HEK293 (cell line): ENCODE data around the gene PARP15.

Source experiments
- CTCF ChIA-PET: fragments of 350-600 bp; formaldehyde crosslinking; extraction: SDS; loops from one replicate; lab custom pipeline; 2021; ENCODE audit warnings: antibody characterized with exemption; lab: Yijun Ruan, JAX
- POLR2A ChIA-PET: fragments of 300-600 bp; formaldehyde crosslinking; extraction: SDS; loops from one replicate; lab custom pipeline; 2020; ENCODE audit warnings: antibody characterized with exemption, inconsistent platforms; lab: Yijun Ruan, JAX
- H3K27ac ChIP-seq: fragments of 200-500 bp; sonication (Bioruptor generic); 2 replicates; pipeline ENCODE4 v1.5.1; 2014; ENCODE audit warnings: low read depth, low read length, control low read depth, inconsistent platforms; ENCODE audit errors: extremely low read depth
- H3K36me3 ChIP-seq, 2 experiments: fragments of 200-500 bp in 1 of 2; sonication (Bioruptor generic) in 1 of 2; 1 replicate in 1 of 2; 2 replicates in 1 of 2; pipeline ENCODE4 v1.5.1; 2014 to 2017; ENCODE audit warnings: inconsistent platforms in 2 of 2, low read length in 2 of 2; ENCODE audit not compliant: control insufficient read depth in 2 of 2, insufficient read depth in 1 of 2
- H3K4me1 ChIP-seq: fragments of 200-500 bp; sonication (Bioruptor generic); 2 replicates; pipeline ENCODE4 v1.5.1; 2014; ENCODE audit warnings: mild to moderate bottlenecking, low read length, inconsistent platforms; ENCODE audit not compliant: control insufficient read depth, insufficient read depth
- H3K4me3 ChIP-seq: 2 replicates; pipeline ENCODE4 v1.5.1; 2011; ENCODE audit warnings: low read depth, mild to moderate bottlenecking, control low read depth, low read length, moderate library complexity
- H3K9me3 ChIP-seq: fragments of 200-500 bp; sonication (Bioruptor generic); 2 replicates; pipeline ENCODE4 v1.5.1; 2014; ENCODE audit warnings: low read depth, low read length, inconsistent platforms; ENCODE audit not compliant: control insufficient read depth, insufficient read depth
- HOXC10 ChIP-seq: sonication (generic); formaldehyde crosslinking; IDR thresholded peaks from 2 replicates; pipeline ENCODE4 v1.8.1; 2023; ENCODE audit warnings: mild to moderate bottlenecking, missing genetic modification reagents
- KLF10 ChIP-seq: fragments of 450-650 bp; IDR thresholded peaks from 2 replicates; pipeline ENCODE4 v1.5.1; 2018; ENCODE audit warnings: missing biosample characterization, mild to moderate bottlenecking, missing genetic modification characterization
- MZF1 ChIP-seq: fragments of 450-650 bp; formaldehyde crosslinking; IDR thresholded peaks from 2 replicates; pipeline ENCODE4 v1.5.1; 2017; ENCODE audit warnings: missing biosample characterization, missing genetic modification characterization, borderline replicate concordance
- PRDM2 ChIP-seq: fragments of 450-650 bp; formaldehyde crosslinking; IDR thresholded peaks from 2 replicates; pipeline ENCODE4 v1.5.1; 2016; ENCODE audit warnings: missing biosample characterization, missing genetic modification characterization, borderline replicate concordance
- REST ChIP-seq: fragments of 450-650 bp; formaldehyde crosslinking; IDR thresholded peaks from 2 replicates; pipeline ENCODE4 v1.5.1; 2016; ENCODE audit warnings: missing biosample characterization, missing genetic modification characterization
- SALL2 ChIP-seq: fragments of 450-650 bp; formaldehyde crosslinking; IDR thresholded peaks from 2 replicates; pipeline ENCODE4 v1.5.0; 2017; ENCODE audit warnings: missing biosample characterization, mild to moderate bottlenecking, missing genetic modification characterization, borderline replicate concordance
- SCRT2 ChIP-seq: fragments of 450-650 bp; formaldehyde crosslinking; IDR thresholded peaks from 2 replicates; pipeline ENCODE4 v1.5.1; 2016; ENCODE audit warnings: missing biosample characterization, missing genetic modification characterization
- ZBTB26 ChIP-seq: fragments of 450-650 bp; formaldehyde crosslinking; optimal IDR thresholded peaks from 2 replicates; pipeline ENCODE3; 2016; ENCODE audit warnings: missing biosample characterization, mild to moderate bottlenecking, missing genetic modification characterization
- ZNF146 ChIP-seq: fragments of 450-650 bp; formaldehyde crosslinking; IDR thresholded peaks from 2 replicates; pipeline ENCODE4 v1.5.1; 2016; ENCODE audit warnings: missing biosample characterization, missing genetic modification characterization
- ZNF18 ChIP-seq: fragments of 450-650 bp; formaldehyde crosslinking; IDR thresholded peaks from 2 replicates; pipeline ENCODE4 v1.5.1; 2016; ENCODE audit warnings: missing biosample characterization, missing genetic modification characterization
- ZNF202 ChIP-seq: fragments of 450-650 bp; formaldehyde crosslinking; IDR thresholded peaks from 2 replicates; pipeline ENCODE4 v1.5.1; 2016; ENCODE audit warnings: missing biosample characterization, missing genetic modification characterization, borderline replicate concordance
- ZNF302 ChIP-seq: fragments of 450-650 bp; formaldehyde crosslinking; IDR thresholded peaks from 2 replicates; pipeline ENCODE4 v1.5.1; 2016; ENCODE audit warnings: missing biosample characterization, missing genetic modification characterization, low read depth
- ZNF404 ChIP-seq: fragments of 450-650 bp; formaldehyde crosslinking; IDR thresholded peaks from 2 replicates; pipeline ENCODE4 v1.5.1; 2017; ENCODE audit warnings: missing biosample characterization, missing genetic modification characterization
- ZNF473 ChIP-seq: fragments of 450-650 bp; formaldehyde crosslinking; IDR thresholded peaks from 2 replicates; pipeline ENCODE4 v1.5.1; 2017; ENCODE audit warnings: missing biosample characterization, missing genetic modification characterization
- ZNF548 ChIP-seq: fragments of 450-650 bp; formaldehyde crosslinking; IDR thresholded peaks from 2 replicates; pipeline ENCODE4 v1.5.1; 2016; ENCODE audit warnings: missing biosample characterization, missing genetic modification characterization
- ZNF600 ChIP-seq: fragments of 450-650 bp; formaldehyde crosslinking; IDR thresholded peaks from 2 replicates; pipeline ENCODE4 v1.5.1; 2016; ENCODE audit warnings: missing biosample characterization, missing genetic modification characterization
- ZNF626 ChIP-seq: fragments of 450-650 bp; sonication (Bioruptor Pico); formaldehyde crosslinking; IDR thresholded peaks from 2 replicates; pipeline ENCODE4 v1.5.1; 2018; ENCODE audit warnings: missing biosample characterization, missing genetic modification characterization, inconsistent platforms
- ZNF660 ChIP-seq: fragments of 450-650 bp; IDR thresholded peaks from 2 replicates; pipeline ENCODE4 v1.5.1; 2018; ENCODE audit warnings: missing biosample characterization, mild to moderate bottlenecking, missing genetic modification characterization
- ZNF664 ChIP-seq: fragments of 450-650 bp; formaldehyde crosslinking; IDR thresholded peaks from 2 replicates; pipeline ENCODE4 v1.5.1; 2016; ENCODE audit warnings: missing biosample characterization, missing genetic modification characterization
- ZNF747 ChIP-seq: fragments of 450-650 bp; formaldehyde crosslinking; IDR thresholded peaks from 2 replicates; pipeline ENCODE4 v1.5.1; 2016; ENCODE audit warnings: missing biosample characterization, missing genetic modification characterization
- ZSCAN23 ChIP-seq: fragments of 450-650 bp; formaldehyde crosslinking; IDR thresholded peaks from 2 replicates; pipeline ENCODE4 v1.5.1; 2016; ENCODE audit warnings: missing biosample characterization, missing genetic modification characterization
- TF ChIP-seq, protein P1 (sequence below): fragments of 450-650 bp; formaldehyde crosslinking; IDR thresholded peaks from 2 replicates; pipeline ENCODE4 v1.5.1; 2016; ENCODE audit warnings: missing biosample characterization, missing genetic modification characterization

Gene PARP15

DNA sequence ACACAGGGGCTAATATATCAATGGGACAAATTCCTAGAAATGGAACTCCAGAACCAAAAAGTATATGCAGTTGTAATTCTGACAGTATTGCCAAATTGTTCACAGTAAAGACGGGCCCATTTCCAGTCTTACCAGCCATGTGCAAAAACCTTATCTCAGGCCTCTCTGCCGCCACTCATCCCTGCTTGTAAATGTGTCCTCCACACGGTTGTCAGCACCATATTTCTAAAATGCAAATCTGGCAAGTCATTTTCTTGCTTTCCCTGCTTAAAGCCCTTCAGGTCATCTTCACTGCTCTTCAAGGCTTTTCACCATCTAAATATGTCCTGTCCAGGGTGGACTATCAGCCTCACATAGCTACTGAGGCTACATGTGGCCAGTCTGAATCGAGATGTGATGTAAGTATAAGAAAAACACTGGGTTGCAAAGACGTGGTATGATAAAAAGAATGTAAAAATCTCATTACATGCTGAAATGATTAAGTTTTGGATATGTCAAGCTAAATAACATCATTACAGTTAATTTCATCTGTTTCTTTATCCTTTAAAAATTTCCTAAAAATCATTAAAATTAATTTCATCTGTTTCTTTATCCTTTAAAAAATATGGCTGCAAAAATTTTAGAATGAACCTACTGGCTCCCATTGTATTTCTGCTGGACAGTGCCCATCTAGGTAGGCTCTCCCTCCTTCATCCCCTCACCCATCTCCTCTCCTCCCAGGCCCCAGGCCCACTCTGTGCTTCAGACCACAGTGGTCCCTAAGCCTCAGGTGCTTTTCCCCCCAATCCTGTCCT, 14.3 kb upstream of the PARP15 start (continued):
- TF ChIP-seq REST (tag by site-specific recombination), result peak; percentile 78
- TF ChIP-seq KLF10, result no peak
- TF ChIP-seq ZNF600 (tag by site-specific recombination), result no peak
- no peak for TF ChIP-seq MZF1 (tag by site-specific recombination)
- TF ChIP-seq ZNF473, result no peak

GRCh38 chr3:122563717-122564025, 13.8 kb upstream of the PARP15 start:
- POLR2A ChIA-PET, result interaction anchor here (1.0 to 1.5 kb wide), 2 partner anchors 49 to 116 kb away, joined by 4 to 5 read pairs; partner anchors contain the start of gene KPNA1
- H3K4me1 ChIP-seq, result no peaks in the 10 kb centered on the region
- no peaks in the 10 kb centered on the region for H3K9me3 ChIP-seq
- peaks cover 0 to 8% of the 10 kb centered on the region in 2 experiments; a peak in 1 of 3 replicates for H3K36me3 ChIP-seq
- CTCF ChIA-PET, result interaction anchor here (0.7 to 1.1 kb wide), 2 partner anchors 115 to 179 kb away, joined by 3 read pairs; no protein-coding TSS in a partner anchor
- TF ChIP-seq SCRT2 (tag by site-specific recombination) (no peak), ZNF473 (no peak), ZNF626 (no peak), HOXC10 (no peak), PRDM2 (tag by site-specific recombination) (no peak), ZNF146 (tag by site-specific recombination) (no peak), ZNF747 (no peak), ZSCAN23 (tag by site-specific recombination) (no peak), ZNF18 (no peak), ZNF404 (tag by site-specific recombination) (no peak), SALL2 (tag by site-specific recombination) (no peak), ZNF302 (tag by site-specific recombination) (no peak), ZBTB26 (tag by site-specific recombination) (no peak), ZNF548 (no peak), ZNF664 (no peak), ZNF202 (tag by site-specific recombination) (no peak), ZNF660 (tag by site-specific recombination) (no peak)
- TF ChIP-seq, protein P1, sequence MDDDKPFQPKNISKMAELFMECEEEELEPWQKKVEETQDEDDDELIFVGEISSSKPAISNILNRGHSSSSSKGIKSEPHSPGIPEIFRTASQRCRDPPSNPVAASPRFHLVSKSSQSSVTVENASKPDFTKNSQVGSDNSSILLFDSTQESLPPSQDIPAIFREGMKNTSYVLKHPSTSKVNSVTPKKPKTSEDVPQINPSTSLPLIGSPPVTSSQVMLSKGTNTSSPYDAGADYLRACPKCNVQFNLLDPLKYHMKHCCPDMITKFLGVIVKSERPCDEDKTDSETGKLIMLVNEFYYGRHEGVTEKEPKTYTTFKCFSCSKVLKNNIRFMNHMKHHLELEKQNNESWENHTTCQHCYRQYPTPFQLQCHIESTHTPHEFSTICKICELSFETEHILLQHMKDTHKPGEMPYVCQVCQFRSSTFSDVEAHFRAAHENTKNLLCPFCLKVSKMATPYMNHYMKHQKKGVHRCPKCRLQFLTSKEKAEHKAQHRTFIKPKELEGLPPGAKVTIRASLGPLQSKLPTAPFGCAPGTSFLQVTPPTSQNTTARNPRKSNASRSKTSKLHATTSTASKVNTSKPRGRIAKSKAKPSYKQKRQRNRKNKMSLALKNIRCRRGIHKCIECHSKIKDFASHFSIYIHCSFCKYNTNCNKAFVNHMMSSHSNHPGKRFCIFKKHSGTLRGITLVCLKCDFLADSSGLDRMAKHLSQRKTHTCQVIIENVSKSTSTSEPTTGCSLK (tag by site-specific recombination), result no peak
- H3K27ac ChIP-seq, result peak overlapping the region; percentile 78
- H3K4me3 ChIP-seq, result peak overlapping the region; percentile 61
